OCI-LY7 (cell line): ENCODE data around the gene TFIP11.

Experiments
- EZH2phosphoT487 ChIP-seq: fragments of 200-600 bp; sonication (generic); IDR thresholded peaks from 2 replicates; pipeline ENCODE4 v1.6.1; 2018; ENCODE audit warnings: low read depth, borderline replicate concordance, mild to moderate bottlenecking, mixed run types, antibody characterized with exemption, low read length, moderate library complexity, mixed read lengths
- TF ChIP-seq, protein P1 (sequence below): fragments of 200-600 bp; sonication (generic); conservative IDR thresholded peaks from 2 replicates; pipeline ENCODE4 v1.5.1; 2014; ENCODE audit warnings: mild to moderate bottlenecking, antibody characterized with exemption, low read length, moderate library complexity, mixed read lengths

DNA sequence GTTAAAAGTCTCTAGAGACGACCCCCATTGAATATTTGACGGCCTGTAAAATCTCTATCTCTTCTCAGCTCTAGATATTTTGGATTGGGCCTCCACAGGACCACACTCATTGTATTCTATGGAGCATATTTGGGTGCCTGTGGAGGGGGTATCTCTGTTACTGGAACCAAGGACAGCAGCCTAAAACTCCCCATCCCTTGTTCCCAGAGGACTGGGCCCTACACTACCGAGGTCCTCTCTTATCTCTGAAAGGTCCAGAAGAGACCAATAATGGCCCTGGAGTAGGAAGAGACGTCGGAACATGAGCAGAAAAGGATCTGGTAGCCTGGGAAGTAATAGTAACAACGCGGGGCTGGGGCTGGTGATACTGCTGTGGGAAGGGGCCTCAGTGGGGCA is 29.2 kb downstream of the TFIP11 start:
- no peak for TF ChIP-seq EZH2phosphoT487
- TF ChIP-seq, protein P1, sequence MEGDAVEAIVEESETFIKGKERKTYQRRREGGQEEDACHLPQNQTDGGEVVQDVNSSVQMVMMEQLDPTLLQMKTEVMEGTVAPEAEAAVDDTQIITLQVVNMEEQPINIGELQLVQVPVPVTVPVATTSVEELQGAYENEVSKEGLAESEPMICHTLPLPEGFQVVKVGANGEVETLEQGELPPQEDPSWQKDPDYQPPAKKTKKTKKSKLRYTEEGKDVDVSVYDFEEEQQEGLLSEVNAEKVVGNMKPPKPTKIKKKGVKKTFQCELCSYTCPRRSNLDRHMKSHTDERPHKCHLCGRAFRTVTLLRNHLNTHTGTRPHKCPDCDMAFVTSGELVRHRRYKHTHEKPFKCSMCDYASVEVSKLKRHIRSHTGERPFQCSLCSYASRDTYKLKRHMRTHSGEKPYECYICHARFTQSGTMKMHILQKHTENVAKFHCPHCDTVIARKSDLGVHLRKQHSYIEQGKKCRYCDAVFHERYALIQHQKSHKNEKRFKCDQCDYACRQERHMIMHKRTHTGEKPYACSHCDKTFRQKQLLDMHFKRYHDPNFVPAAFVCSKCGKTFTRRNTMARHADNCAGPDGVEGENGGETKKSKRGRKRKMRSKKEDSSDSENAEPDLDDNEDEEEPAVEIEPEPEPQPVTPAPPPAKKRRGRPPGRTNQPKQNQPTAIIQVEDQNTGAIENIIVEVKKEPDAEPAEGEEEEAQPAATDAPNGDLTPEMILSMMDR = no peak
